ENCODE data around the gene PSTPIP1.

Gene PSTPIP1

GRCh38 chr15:77026501-77027110 is 31.7 kb downstream of the PSTPIP1 start:
- H3K79me2 ChIP-seq (ENCODE audit: insufficient read depth, low read depth) = no peaks in the 10 kb centered on the region
- no peak overlapping the region for H2AFZ ChIP-seq (ENCODE audit: low read depth)
- peaks cover 10% of the 10 kb centered on the region for H3K4me1 ChIP-seq (ENCODE audit: low read depth, poor library complexity, severe bottlenecking)
- TF ChIP-seq, protein P1, sequence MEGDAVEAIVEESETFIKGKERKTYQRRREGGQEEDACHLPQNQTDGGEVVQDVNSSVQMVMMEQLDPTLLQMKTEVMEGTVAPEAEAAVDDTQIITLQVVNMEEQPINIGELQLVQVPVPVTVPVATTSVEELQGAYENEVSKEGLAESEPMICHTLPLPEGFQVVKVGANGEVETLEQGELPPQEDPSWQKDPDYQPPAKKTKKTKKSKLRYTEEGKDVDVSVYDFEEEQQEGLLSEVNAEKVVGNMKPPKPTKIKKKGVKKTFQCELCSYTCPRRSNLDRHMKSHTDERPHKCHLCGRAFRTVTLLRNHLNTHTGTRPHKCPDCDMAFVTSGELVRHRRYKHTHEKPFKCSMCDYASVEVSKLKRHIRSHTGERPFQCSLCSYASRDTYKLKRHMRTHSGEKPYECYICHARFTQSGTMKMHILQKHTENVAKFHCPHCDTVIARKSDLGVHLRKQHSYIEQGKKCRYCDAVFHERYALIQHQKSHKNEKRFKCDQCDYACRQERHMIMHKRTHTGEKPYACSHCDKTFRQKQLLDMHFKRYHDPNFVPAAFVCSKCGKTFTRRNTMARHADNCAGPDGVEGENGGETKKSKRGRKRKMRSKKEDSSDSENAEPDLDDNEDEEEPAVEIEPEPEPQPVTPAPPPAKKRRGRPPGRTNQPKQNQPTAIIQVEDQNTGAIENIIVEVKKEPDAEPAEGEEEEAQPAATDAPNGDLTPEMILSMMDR (conservative IDR thresholded peaks at IDR 0.05; ENCODE audit: low read depth, low read length) = no peak
- no peak overlapping the region for H3K4me3 ChIP-seq (IDR thresholded peaks at IDR 0.05; ENCODE audit: insufficient read depth, low read depth, low read length)
- no peaks in the 10 kb centered on the region for H3K36me3 ChIP-seq (ENCODE audit: insufficient read depth)
- no peaks in the 10 kb centered on the region for H4K20me1 ChIP-seq (ENCODE audit: insufficient read depth)
- H3K9ac ChIP-seq = no peak overlapping the region
- no peak overlapping the region for H3K27ac ChIP-seq
- H3K4me2 ChIP-seq = no peak overlapping the region
- H3K27me3 ChIP-seq (ENCODE audit: insufficient read depth, low read depth) = no peaks in the 10 kb centered on the region

- no peaks in the 10 kb centered on the region for H4K20me1 ChIP-seq (ENCODE audit: insufficient read depth)
- no peak overlapping the region for H2AFZ ChIP-seq (ENCODE audit: low read depth)
- H3K4me1 ChIP-seq (ENCODE audit: low read depth, poor library complexity, severe bottlenecking) = peaks cover 16% of the 10 kb centered on the region
- H3K4me3 ChIP-seq (IDR thresholded peaks at IDR 0.05; ENCODE audit: insufficient read depth, low read depth, low read length) = no peak overlapping the region
- no peak overlapping the region for H3K27ac ChIP-seq
- TF ChIP-seq, protein P1 (conservative IDR thresholded peaks at IDR 0.05; ENCODE audit: low read depth, low read length) = no peak
- no peaks in the 10 kb centered on the region for H3K79me2 ChIP-seq (ENCODE audit: insufficient read depth, low read depth)
- no peak overlapping the region for H3K4me2 ChIP-seq
- H3K9ac ChIP-seq = no peak overlapping the region
- H3K27me3 ChIP-seq (ENCODE audit: insufficient read depth, low read depth) = no peaks in the 10 kb centered on the region
- no peaks in the 10 kb centered on the region for H3K36me3 ChIP-seq (ENCODE audit: insufficient read depth)
These were observed 32.3 kb downstream of the PSTPIP1 start for GRCh38 chr15:77027111-77027696.

DNA sequence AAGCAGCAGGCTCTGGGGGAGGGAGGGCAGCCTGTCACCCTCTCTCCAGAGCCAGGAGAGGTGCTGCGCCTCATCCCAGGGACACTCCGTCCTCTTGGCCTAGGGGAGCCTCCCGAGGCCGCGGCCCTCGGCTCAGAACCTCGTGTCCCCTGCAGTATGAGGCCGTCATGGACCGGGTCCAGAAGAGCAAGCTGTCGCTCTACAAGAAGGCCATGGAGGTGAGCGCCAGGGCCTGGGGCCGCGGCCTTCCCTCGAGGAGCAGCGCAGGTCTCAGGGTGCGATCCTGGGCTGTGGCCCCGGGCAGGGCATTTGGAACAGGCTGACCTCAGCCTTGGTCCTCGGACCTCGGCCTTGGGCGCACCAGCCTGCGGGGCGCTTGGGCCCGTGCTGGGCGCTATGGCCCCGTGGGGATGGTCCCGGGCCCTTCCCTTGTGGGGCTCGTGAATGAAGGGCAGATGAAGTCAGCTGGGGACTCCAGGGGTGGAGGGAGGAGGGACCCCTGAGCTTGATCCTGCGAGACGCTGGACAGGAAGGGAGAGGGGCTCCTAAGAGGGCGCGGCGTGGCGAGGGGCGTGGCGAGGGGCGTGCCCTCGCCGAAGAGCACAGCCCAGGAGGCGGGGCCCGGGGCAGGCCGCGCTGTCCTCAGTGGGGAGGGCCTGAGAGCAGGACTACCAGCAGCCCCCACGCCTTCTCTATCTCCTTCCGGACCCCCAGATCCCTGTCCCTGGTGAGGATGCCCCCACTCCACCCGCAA is 32.9 kb downstream of the PSTPIP1 start:
- peaks cover 19% of the 10 kb centered on the region for H3K4me1 ChIP-seq (ENCODE audit: low read depth, poor library complexity, severe bottlenecking)
- H2AFZ ChIP-seq (ENCODE audit: low read depth) = no peak overlapping the region
- H3K79me2 ChIP-seq (ENCODE audit: insufficient read depth, low read depth) = no peaks in the 10 kb centered on the region
- H3K4me2 ChIP-seq = no peak overlapping the region
- H4K20me1 ChIP-seq (ENCODE audit: insufficient read depth) = no peaks in the 10 kb centered on the region
- H3K27ac ChIP-seq = no peak overlapping the region
- no peak overlapping the region for H3K9ac ChIP-seq
- no peak overlapping the region for H3K4me3 ChIP-seq (IDR thresholded peaks at IDR 0.05; ENCODE audit: insufficient read depth, low read depth, low read length)
- TF ChIP-seq, protein P1 (conservative IDR thresholded peaks at IDR 0.05; ENCODE audit: low read depth, low read length) = no peak
- H3K36me3 ChIP-seq (ENCODE audit: insufficient read depth) = no peaks in the 10 kb centered on the region
- H3K27me3 ChIP-seq (ENCODE audit: insufficient read depth, low read depth) = no peaks in the 10 kb centered on the region

DNA sequence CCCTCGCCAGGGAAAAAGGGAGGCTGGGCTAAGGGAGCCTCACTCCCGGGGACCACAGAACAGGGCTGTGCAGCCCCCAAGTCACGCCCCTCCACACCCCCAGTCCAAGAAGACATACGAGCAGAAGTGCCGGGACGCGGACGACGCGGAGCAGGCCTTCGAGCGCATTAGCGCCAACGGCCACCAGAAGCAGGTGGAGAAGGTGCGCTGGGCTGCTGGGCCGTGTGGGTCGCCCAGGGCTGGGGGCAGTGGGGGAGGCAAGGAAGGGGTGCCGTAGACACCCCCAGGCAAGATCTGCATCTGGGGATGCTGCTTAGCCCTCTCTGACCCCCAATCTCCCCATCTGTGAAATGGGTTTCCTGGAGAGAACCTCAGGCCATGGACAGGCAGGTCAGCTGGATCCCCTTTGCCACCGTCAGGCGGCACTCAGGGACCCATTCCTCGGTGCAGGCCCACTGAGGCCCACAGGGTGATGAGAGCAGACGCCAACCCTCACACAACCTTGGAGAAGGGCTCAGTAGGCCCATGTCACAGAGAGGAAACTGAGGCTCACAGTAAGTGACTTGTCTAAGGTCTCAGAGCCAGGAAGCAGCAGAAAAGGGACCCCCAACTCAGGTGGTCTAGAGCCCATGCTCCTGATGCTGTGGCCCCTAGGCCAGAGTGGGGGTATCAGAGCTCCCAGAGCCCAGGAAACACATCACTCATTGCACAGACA is 33.7 kb downstream of the PSTPIP1 start:
- Histone ChIP-seq H3K4me2 (no peak overlapping the region), H3K4me1 (ENCODE audit: low read depth, poor library complexity, severe bottlenecking) (peaks cover 19% of the 10 kb centered on the region), H3K36me3 (ENCODE audit: insufficient read depth) (no peaks in the 10 kb centered on the region), H2AFZ (ENCODE audit: low read depth) (no peak overlapping the region), H3K9ac (no peak overlapping the region), H3K4me3 (IDR thresholded peaks at IDR 0.05; ENCODE audit: insufficient read depth, low read depth, low read length) (no peak overlapping the region), H3K27ac (no peak overlapping the region), H3K27me3 (ENCODE audit: insufficient read depth, low read depth) (no peaks in the 10 kb centered on the region), H4K20me1 (ENCODE audit: insufficient read depth) (no peaks in the 10 kb centered on the region), H3K79me2 (ENCODE audit: insufficient read depth, low read depth) (no peaks in the 10 kb centered on the region)
- TF ChIP-seq, protein P1 (conservative IDR thresholded peaks at IDR 0.05; ENCODE audit: low read depth, low read length) = no peak
